Ovary (tissue), 3 donors: Measurements from ENCODE around the gene LRRC3.

ENCODE experiments used
- EP300 ChIP-seq: sonication (generic); formaldehyde crosslinking; IDR thresholded peaks from one replicate; pipeline ENCODE4 v1.6.1; 2017; ENCODE audit warnings: antibody characterized with exemption
- POLR2A ChIP-seq: fragments of 450-650 bp; IDR thresholded peaks from one replicate; pipeline ENCODE4 v1.6.1; 2017; ENCODE audit warnings: antibody characterized with exemption, mild to moderate bottlenecking, moderate library complexity
- TF ChIP-seq, protein P1 (sequence below), 3 donors: fragments of 450-650 bp in 2 of 3; fragments of 200-600 bp in 1 of 3; IDR thresholded peaks; one replicate each; pipeline versions ENCODE4 v1.5.1 to v1.8.0; 2016 to 2022; ENCODE audit warnings: antibody characterized with exemption in 3 of 3, mild to moderate bottlenecking in 1 of 3
- donor health status: DM: no; HTN: no; CAD: no.

DNA sequence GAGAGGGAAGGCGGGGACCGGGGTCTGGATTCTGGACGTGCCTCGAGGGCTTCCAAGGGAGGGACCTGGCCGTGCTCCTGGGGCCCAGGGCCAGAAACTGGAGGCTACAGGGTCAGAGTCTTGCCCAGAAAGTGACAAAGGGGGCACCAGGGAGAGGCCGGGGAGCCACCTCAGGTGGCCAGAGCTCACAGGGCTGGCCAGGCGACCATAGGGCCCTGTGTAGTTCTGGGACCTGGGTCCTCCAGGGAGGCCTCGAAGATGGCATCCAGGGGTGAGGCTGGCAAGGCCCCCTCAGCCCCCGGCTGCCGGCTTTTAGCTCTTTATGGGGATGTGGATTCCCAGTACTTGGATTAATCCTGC is 14.3 kb upstream of the LRRC3 start:
- TF ChIP-seq, protein P1, sequence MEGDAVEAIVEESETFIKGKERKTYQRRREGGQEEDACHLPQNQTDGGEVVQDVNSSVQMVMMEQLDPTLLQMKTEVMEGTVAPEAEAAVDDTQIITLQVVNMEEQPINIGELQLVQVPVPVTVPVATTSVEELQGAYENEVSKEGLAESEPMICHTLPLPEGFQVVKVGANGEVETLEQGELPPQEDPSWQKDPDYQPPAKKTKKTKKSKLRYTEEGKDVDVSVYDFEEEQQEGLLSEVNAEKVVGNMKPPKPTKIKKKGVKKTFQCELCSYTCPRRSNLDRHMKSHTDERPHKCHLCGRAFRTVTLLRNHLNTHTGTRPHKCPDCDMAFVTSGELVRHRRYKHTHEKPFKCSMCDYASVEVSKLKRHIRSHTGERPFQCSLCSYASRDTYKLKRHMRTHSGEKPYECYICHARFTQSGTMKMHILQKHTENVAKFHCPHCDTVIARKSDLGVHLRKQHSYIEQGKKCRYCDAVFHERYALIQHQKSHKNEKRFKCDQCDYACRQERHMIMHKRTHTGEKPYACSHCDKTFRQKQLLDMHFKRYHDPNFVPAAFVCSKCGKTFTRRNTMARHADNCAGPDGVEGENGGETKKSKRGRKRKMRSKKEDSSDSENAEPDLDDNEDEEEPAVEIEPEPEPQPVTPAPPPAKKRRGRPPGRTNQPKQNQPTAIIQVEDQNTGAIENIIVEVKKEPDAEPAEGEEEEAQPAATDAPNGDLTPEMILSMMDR (IDR thresholded peaks at IDR 0.05): no peak
- TF ChIP-seq POLR2A: no peak
- no peak for TF ChIP-seq EP300
